Liver (tissue), 9 donors: Measurements from ENCODE around the gene HOXB8. TPM values are rescaled to one million over a fixed set of nuclear protein-coding genes. Genes with fewer than 3 reads are reported as not detected.

Experiments used
- DNase-seq: peaks from one replicate; pipeline ENCODE4 v3.0.0-alpha.2; 2017; ENCODE audit warnings: low spot score
- H3K27ac ChIP-seq, 2 donors: one replicate each; pipeline ENCODE4 v1.7.0; 2013; ENCODE audit warnings: inconsistent platforms in 2 of 2, low read length in 2 of 2, control low read depth in 1 of 2, low read depth in 1 of 2, mild to moderate bottlenecking in 1 of 2
- H3K27me3 ChIP-seq, 4 donors: one replicate each; pipeline versions ENCODE4 v1.6.1 to v1.7.0; 2013; ENCODE audit warnings: low read length in 3 of 4, inconsistent platforms in 1 of 4, mild to moderate bottlenecking in 1 of 4, moderate library complexity in 1 of 4; ENCODE audit not compliant: control insufficient read depth in 4 of 4, insufficient read depth in 4 of 4
- H3K36me3 ChIP-seq, 4 donors: one replicate each; pipeline versions ENCODE4 v1.6.1 to v1.7.0; 2013; ENCODE audit warnings: low read length in 3 of 4, mild to moderate bottlenecking in 3 of 4, low read depth in 1 of 4, moderate library complexity in 1 of 4; ENCODE audit not compliant: control insufficient read depth in 4 of 4, insufficient read depth in 3 of 4
- H3K4me1 ChIP-seq, 4 donors: one replicate each; pipeline versions ENCODE4 v1.6.1 to v1.7.0; 2013; ENCODE audit warnings: low read length in 3 of 4, mild to moderate bottlenecking in 3 of 4, moderate library complexity in 1 of 4; ENCODE audit not compliant: control insufficient read depth in 4 of 4, insufficient read depth in 4 of 4
- H3K4me3 ChIP-seq, 3 donors: one replicate each; pipeline versions ENCODE4 v1.6.1 to v1.7.0; 2013; ENCODE audit warnings: low read length in 3 of 3, control low read depth in 1 of 3, low read depth in 1 of 3, mild to moderate bottlenecking in 1 of 3
- H3K9ac ChIP-seq, 2 donors: one replicate each; pipeline ENCODE4 v1.7.0; 2013; ENCODE audit warnings: low read length in 2 of 2, mild to moderate bottlenecking in 2 of 2, moderate library complexity in 2 of 2, control low read depth in 1 of 2, low read depth in 1 of 2
- H3K9me3 ChIP-seq, 4 donors: one replicate each; pipeline versions ENCODE4 v1.6.1 to v1.7.0; 2013; ENCODE audit warnings: low read length in 3 of 4; ENCODE audit not compliant: control insufficient read depth in 4 of 4
- ATF3 ChIP-seq: IDR thresholded peaks from 2 replicates; pipeline ENCODE4 v1.6.1; 2016; ENCODE audit warnings: antibody characterized with exemption
- EGR1 ChIP-seq, 2 donors: IDR thresholded peaks; 2 replicates each; pipeline ENCODE4 v1.6.1; 2016 to 2018; ENCODE audit warnings: antibody characterized with exemption in 2 of 2, low read depth in 2 of 2
- FOXA1 ChIP-seq: IDR thresholded peaks from 2 replicates; pipeline ENCODE4 v1.6.1; 2016; ENCODE audit warnings: antibody characterized with exemption
- FOXA2 ChIP-seq: IDR thresholded peaks from 2 replicates; pipeline ENCODE4 v1.6.1; 2016; ENCODE audit warnings: antibody characterized with exemption
- GABPA ChIP-seq, 2 donors: IDR thresholded peaks in 1 of 2; conservative IDR thresholded peaks in 1 of 2; 2 replicates each; pipeline ENCODE4 v1.6.1; 2016; ENCODE audit warnings: antibody characterized with exemption in 2 of 2, mild to moderate bottlenecking in 1 of 2, moderate library complexity in 1 of 2
- HNF4A ChIP-seq, 2 donors: conservative IDR thresholded peaks; 2 replicates each; pipeline ENCODE4 v1.6.1; 2016; ENCODE audit warnings: antibody characterized with exemption in 2 of 2, mild to moderate bottlenecking in 2 of 2
- HNF4G ChIP-seq: IDR thresholded peaks from 2 replicates; pipeline ENCODE4 v1.6.1; 2016; ENCODE audit warnings: antibody characterized with exemption
- JUND ChIP-seq, 2 donors: IDR thresholded peaks; 2 replicates each; pipeline ENCODE4 v1.6.1; 2016; ENCODE audit warnings: antibody characterized with exemption in 2 of 2
- MAX ChIP-seq: IDR thresholded peaks from 2 replicates; pipeline ENCODE4 v1.6.1; 2016; ENCODE audit warnings: antibody characterized with exemption
- RAD21 ChIP-seq, 2 donors: IDR thresholded peaks; 2 replicates each; pipeline ENCODE4 v1.6.1; 2016; ENCODE audit warnings: antibody characterized with exemption in 2 of 2, mild to moderate bottlenecking in 2 of 2
- REST ChIP-seq: IDR thresholded peaks from 2 replicates; pipeline ENCODE4 v1.6.1; 2016; ENCODE audit warnings: antibody characterized with exemption, mild to moderate bottlenecking
- RXRA ChIP-seq, 2 donors: IDR thresholded peaks; 2 replicates each; pipeline ENCODE4 v1.6.1; 2017 to 2018; ENCODE audit warnings: antibody characterized with exemption in 2 of 2, mild to moderate bottlenecking in 1 of 2
- SP1 ChIP-seq: IDR thresholded peaks from 2 replicates; pipeline ENCODE4 v1.6.1; 2018; ENCODE audit warnings: antibody characterized with exemption, mild to moderate bottlenecking
- TAF1 ChIP-seq: conservative IDR thresholded peaks from 2 replicates; pipeline ENCODE4 v1.6.1; 2016; ENCODE audit warnings: antibody characterized with exemption, mild to moderate bottlenecking
- YY1 ChIP-seq: IDR thresholded peaks from 2 replicates; pipeline ENCODE4 v1.6.1; 2016; ENCODE audit warnings: antibody characterized with exemption, mild to moderate bottlenecking
- WGBS: extraction: QIAGEN DNeasy Blood & Tissue Kit; methylation state at CpG from one replicate; pipeline ENCODE4 v1.1.7; 2013; 5-methylcytosine and 5-hydroxymethylcytosine counted together
- polyA plus RNA-seq, 2 donors: library from polyadenylated mRNA; stranded (reverse) in 1 of 2; unstranded in 1 of 2; fragments of 200-250 nt in 1 of 2; fragments of >200 nt in 1 of 2; fragmentation: Nextera tagmentation in 1 of 2; extraction: Ambion mirVana in 1 of 2; gene quantifications; one replicate each; pipeline versions ENCODE4 v1.2.1 to v1.2.3, GENCODE V29; 2013 to 2015
- total RNA-seq, 2 donors: library from RNA; depleted of rRNA; stranded (reverse); fragments of >200 nt; gene quantifications; one replicate each; pipeline ENCODE4 v1.2.3, GENCODE V29; 2014
- TF ChIP-seq, protein P1 (sequence below): fragments of 150-350 bp; IDR thresholded peaks from 2 replicates; pipeline ENCODE4 v1.5.1; 2017; ENCODE audit warnings: improper control_type of control experiment, low read depth, low read length; ENCODE audit not compliant: missing input control
- TF ChIP-seq, protein P2 (sequence below): IDR thresholded peaks from 2 replicates; pipeline ENCODE4 v1.6.1; 2016; ENCODE audit warnings: antibody characterized with exemption
- donor health status: healthy.
- donor health status: healthy.
- donor health status: healthy.
- donor health status: healthy.
- donor health status: healthy.

The HOXB8 gene
- total and polyA plus RNA-seq, 4 donors: not detected

DNA sequence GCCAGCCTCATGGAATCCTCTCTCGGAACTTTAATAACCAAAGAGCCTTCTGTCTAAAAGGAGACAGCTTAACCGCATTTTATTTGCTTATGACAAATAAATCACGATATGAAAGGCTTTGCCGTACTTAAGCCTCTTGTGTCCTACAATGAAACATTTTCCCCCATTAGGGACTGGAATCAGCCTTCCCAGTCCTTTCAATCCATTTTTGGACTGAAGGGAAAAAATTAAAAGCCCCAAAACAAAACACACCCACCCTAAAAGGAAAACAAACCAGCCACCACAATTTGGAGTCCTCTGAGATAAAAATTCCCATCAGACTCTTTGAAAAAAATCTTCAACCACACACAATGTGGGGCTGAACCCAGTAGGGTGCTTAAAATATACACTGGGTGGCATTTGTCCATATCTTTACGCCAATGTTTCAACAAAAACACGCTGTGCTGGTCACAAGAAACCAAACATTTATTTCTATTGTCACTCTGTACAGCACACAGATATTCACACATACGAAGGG, 40.0 kb downstream of the HOXB8 start:
- Histone ChIP-seq H3K9ac (no peak overlapping the region), H3K27me3 (peaks cover 0 to 17% (median 6%) of the 10 kb centered on the region in 4 donors), H3K36me3 (no peaks in the 10 kb centered on the region), H3K9me3 (no peaks in the 10 kb centered on the region), H3K4me3 (no peak overlapping the region), H3K4me1 (peaks cover 0 to 3% (median 0%) of the 10 kb centered on the region in 4 donors), H3K27ac (no peak overlapping the region)
- 28% methylated on average over 7 of the region's 7 CpGs for WGBS
- DNase-seq: no peak
- TF ChIP-seq REST (no peak), EGR1 (IDR thresholded peaks at IDR 0.05; ENCODE audit: low read depth in 2 of 2) (no peak), HNF4A (conservative IDR thresholded peaks at IDR 0.05) (no peak), GABPA (IDR thresholded peaks at IDR 0.05 in 1 of 2, conservative IDR thresholded peaks at IDR 0.05 in 1 of 2) (no peak)

DNA sequence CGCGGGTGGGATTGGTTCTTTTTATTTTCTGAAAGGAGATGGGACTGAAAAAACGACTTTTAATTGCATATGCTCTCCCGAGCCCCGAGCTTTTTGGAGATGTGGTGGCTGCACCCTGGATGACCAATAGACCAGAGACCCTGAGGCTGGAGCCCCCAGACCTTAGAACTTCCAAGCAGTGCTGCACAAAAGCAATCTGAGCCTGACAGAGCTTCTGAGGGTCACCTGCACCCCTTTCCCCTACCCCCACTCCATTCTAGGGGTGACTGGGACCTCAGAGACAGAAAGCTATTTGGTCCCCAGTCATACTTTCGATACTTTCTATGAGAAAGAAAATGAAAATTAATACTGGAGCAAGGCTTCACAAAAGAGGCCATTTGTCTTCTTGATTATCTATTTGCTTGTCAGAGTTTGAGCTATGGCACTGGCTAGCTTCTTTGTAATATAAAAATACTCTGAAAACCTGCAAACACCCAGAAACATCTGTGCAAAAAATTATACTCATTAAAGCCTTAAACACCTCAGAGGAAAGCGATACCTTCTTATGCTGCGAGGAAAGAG, 40.5 kb downstream of the HOXB8 start:
- Histone ChIP-seq H3K4me3 (no peak overlapping the region), H3K27ac (no peak overlapping the region), H3K27me3 (peaks cover 0 to 22% (median 9%) of the 10 kb centered on the region in 4 donors), H3K4me1 (peaks cover 0 to 3% (median 0%) of the 10 kb centered on the region in 4 donors), H3K9me3 (no peaks in the 10 kb centered on the region), H3K36me3 (no peaks in the 10 kb centered on the region), H3K9ac (no peak overlapping the region)
- WGBS: 32% methylated on average over 8 of the region's 8 CpGs
- TF ChIP-seq REST: no peak
- no peak for TF ChIP-seq YY1
- TF ChIP-seq JUND (IDR thresholded peaks at IDR 0.05): no peak
- TF ChIP-seq HNF4G: no peak
- TF ChIP-seq ATF3: no peak
- no peak for TF ChIP-seq EGR1 (IDR thresholded peaks at IDR 0.05; ENCODE audit: low read depth in 2 of 2)
- no peak for TF ChIP-seq HNF4A (conservative IDR thresholded peaks at IDR 0.05)
- TF ChIP-seq MAX: no peak
- TF ChIP-seq FOXA2: no peak
- TF ChIP-seq TAF1: no peak
- TF ChIP-seq GABPA (IDR thresholded peaks at IDR 0.05 in 1 of 2, conservative IDR thresholded peaks at IDR 0.05 in 1 of 2): no peak
- TF ChIP-seq FOXA1: no peak
- TF ChIP-seq, protein P1, sequence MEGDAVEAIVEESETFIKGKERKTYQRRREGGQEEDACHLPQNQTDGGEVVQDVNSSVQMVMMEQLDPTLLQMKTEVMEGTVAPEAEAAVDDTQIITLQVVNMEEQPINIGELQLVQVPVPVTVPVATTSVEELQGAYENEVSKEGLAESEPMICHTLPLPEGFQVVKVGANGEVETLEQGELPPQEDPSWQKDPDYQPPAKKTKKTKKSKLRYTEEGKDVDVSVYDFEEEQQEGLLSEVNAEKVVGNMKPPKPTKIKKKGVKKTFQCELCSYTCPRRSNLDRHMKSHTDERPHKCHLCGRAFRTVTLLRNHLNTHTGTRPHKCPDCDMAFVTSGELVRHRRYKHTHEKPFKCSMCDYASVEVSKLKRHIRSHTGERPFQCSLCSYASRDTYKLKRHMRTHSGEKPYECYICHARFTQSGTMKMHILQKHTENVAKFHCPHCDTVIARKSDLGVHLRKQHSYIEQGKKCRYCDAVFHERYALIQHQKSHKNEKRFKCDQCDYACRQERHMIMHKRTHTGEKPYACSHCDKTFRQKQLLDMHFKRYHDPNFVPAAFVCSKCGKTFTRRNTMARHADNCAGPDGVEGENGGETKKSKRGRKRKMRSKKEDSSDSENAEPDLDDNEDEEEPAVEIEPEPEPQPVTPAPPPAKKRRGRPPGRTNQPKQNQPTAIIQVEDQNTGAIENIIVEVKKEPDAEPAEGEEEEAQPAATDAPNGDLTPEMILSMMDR: no peak
- TF ChIP-seq RXRA (IDR thresholded peaks at IDR 0.05): no peak
- TF ChIP-seq, protein P2, sequence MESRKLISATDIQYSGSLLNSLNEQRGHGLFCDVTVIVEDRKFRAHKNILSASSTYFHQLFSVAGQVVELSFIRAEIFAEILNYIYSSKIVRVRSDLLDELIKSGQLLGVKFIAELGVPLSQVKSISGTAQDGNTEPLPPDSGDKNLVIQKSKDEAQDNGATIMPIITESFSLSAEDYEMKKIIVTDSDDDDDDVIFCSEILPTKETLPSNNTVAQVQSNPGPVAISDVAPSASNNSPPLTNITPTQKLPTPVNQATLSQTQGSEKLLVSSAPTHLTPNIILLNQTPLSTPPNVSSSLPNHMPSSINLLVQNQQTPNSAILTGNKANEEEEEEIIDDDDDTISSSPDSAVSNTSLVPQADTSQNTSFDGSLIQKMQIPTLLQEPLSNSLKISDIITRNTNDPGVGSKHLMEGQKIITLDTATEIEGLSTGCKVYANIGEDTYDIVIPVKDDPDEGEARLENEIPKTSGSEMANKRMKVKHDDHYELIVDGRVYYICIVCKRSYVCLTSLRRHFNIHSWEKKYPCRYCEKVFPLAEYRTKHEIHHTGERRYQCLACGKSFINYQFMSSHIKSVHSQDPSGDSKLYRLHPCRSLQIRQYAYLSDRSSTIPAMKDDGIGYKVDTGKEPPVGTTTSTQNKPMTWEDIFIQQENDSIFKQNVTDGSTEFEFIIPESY: no peak
- no peak for TF ChIP-seq RAD21 (IDR thresholded peaks at IDR 0.05)
- TF ChIP-seq SP1: no peak
- DNase-seq: no peak
